Mammary epithelial cell (primary cell): ENCODE data around the gene ARL16.

ENCODE experiments used
- CTCF ChIP-seq, 2 donors: IDR thresholded peaks in 1 of 2; conservative IDR thresholded peaks in 1 of 2; 2 replicates each; pipeline ENCODE4 v1.5.1; 2011 to 2012; ENCODE audit warnings: inconsistent platforms in 2 of 2, low read length in 2 of 2, mild to moderate bottlenecking in 2 of 2, control low read depth in 1 of 2, low read depth in 1 of 2; ENCODE audit not compliant: insufficient read depth in 1 of 2; ENCODE audit errors: extremely low read depth in 1 of 2
- EZH2 ChIP-seq: IDR thresholded peaks from 2 replicates; pipeline ENCODE4 v1.6.1; 2012; ENCODE audit warnings: low read length, inconsistent platforms, borderline replicate concordance

DNA sequence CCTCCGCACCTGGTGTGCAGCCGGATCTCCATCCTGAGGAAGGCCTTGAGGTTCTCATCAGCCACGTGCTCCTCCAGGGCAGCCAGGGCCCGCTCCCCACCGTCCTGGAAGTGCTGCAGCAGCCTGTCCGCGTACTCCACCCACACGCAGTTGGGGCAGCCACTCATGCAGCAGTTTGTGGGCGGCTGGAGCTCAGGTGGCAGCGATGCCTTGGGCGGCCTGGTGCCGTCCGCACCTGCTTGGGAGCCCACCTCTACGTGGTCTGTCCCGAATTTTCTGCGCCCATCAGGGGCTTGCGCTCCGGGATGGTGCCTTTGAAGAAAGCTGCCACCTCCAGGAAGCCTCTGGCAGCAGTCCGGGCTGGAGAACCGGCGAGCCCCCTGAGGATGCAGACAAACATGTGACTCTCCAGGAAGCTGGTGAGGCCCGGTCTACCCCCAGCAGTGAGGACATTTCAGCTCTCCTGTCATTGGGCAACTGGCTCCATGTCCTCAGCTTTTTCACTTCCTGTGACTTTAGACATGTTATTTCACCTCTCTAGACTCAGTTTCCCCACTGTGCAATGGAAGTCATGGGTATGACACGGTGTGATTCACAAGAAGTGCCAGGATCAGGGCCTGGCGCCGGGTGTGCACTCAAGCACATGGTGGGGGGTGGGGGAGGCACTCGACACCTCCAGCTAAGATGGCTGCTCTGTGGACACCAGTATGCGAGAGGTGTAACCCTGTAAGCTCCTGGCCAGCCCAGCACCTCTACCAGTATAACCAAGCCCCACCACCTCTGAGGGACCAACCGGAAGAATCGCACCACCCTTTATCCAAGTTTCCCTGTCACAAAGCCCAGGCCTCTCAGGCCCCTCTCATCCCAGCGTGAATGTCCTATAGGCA is 18.1 kb downstream of the ARL16 start:
- TF ChIP-seq CTCF (conservative IDR thresholded peaks at IDR 0.05 in 1 of 2, IDR thresholded peaks at IDR 0.05 in 1 of 2; ENCODE audit: extremely low read depth in 1 of 2, insufficient read depth in 1 of 2, low read depth in 1 of 2, low read length in 2 of 2) (no peak), EZH2 (no peak)
